ENCODE results near the gene MEF2D.

The MEF2D gene

DNA sequence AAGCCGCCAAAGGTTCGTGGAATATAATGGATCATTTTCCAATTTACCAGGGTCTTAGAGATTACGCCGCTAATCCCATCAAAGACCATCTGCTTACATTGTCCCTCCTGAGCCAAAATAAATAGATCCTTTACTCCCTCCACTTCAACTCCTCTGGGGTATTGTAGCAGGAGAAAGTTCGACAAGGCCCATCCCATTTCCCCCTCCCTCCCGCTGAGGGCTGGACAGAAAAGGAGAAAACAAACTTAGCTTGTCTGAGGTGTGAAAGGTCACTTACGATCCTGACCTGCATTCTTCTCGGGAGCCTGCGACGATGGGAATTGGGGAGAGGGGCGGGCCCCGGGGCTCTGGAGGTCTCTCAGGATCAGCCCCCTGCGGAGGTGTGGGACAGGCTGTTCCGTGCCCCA, 60.8 kb downstream of the MEF2D start:
- no peak for DNase-seq (ENCODE audit: low spot score)

DNA sequence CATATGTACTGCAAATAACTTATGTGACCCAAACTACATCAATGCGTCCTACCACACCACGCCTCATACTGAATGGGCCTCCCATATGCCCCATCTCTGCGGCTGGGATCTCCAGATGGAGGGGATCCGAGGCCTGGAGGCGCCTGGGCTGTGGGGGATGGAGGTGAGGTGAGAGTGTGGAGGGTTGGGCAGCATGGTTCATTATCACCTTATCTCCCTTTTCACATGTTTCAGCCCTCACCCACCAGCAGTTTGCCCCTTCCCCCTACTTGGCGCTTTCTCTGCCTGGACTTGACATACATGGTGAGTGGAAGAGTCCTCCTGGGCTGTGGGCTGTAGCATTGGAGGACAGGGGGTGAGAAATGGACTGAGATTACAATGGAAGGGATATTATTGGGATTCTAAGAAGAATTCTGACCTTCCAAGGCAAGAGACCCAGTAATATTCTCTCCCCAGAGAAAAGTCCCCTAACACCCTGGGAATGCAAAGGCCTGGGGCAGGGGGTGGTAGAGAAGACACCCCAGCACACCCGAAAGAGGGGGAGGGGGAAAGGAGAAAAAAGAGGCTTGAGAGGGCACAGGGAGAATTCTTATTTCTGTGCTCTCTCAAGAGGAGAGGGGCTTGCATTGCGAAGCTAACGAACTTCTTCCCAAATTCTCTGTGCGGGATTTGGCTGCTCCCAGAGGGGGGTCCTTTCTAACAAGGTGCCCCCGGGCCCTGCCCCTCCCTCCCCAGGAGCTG, 61.4 kb downstream of the MEF2D start:
- no peak for DNase-seq (ENCODE audit: low spot score)

DNA sequence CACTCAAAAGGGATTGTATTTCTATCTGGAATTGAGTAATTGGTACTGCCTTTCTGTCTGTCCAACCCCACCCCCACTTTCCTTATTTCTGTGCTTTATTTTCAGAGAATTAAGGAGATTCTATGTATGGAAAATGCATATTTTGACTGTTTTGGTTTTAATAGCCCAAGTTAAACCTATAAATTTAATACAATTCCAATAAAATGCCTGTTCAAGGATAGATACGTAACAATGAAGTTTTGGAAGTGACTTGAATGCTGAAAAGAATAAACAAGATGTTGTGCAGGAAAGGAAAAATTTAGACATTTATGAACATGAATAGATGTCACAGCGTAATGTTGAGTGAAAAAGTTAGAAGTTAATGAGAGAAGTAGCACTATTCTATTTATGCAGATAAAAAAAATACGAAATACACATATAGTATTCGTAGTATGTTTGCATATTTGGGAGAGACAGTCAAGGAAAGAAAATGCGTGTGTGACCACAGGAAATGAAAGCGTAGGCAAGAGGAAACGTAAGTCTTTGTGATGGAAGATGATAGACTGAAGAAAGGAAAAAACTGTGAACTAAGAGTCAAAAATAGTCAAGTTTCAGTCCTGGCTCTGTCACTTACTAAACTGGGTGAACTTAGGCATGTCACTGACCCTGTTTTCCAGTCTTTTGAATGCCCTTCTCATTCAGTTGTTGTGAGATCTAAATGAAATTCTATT, 62.1 kb downstream of the MEF2D start:
- DNase-seq (ENCODE audit: low spot score) = no peak

DNA sequence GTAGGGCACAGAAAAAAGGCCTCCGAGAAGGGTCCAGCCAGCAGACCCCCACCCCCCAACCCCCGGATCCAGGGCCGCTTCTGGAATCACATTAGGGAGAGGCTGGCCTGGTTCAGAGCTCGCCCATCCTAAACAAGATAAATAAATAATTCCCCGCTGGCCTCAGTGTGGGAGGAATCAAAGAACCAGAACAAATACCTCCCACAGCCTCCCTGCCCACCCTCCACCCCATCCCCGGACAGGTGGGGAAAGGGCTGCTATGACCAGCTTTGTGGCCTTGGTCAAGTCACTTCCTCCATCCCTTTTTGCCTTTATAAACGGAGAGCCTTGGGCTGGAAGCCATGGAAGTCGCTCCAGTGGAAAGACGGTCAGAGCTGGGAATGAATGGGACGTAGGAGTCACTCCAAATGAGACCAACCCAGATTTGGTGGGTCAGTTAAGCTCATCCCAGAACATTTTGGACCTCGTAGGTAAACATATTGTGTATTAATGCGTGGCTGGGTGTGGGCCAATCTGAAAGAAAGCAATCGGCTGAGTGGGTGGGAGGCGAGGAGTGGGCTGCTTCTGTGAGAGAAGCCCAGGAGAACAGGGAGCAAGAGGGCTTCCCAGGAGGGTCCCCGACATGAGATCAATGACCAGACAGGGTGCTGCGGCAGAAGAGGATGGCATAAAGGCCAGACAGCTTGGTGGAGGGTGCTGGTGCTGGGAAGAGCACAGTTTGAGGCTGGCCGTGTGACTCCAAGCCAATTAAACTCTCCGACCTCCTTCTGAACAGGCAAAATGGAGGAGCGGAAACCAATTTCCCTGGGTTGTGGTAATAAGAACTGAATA, 63.3 kb downstream of the MEF2D start:
- no peak for DNase-seq (ENCODE audit: low spot score)

DNA sequence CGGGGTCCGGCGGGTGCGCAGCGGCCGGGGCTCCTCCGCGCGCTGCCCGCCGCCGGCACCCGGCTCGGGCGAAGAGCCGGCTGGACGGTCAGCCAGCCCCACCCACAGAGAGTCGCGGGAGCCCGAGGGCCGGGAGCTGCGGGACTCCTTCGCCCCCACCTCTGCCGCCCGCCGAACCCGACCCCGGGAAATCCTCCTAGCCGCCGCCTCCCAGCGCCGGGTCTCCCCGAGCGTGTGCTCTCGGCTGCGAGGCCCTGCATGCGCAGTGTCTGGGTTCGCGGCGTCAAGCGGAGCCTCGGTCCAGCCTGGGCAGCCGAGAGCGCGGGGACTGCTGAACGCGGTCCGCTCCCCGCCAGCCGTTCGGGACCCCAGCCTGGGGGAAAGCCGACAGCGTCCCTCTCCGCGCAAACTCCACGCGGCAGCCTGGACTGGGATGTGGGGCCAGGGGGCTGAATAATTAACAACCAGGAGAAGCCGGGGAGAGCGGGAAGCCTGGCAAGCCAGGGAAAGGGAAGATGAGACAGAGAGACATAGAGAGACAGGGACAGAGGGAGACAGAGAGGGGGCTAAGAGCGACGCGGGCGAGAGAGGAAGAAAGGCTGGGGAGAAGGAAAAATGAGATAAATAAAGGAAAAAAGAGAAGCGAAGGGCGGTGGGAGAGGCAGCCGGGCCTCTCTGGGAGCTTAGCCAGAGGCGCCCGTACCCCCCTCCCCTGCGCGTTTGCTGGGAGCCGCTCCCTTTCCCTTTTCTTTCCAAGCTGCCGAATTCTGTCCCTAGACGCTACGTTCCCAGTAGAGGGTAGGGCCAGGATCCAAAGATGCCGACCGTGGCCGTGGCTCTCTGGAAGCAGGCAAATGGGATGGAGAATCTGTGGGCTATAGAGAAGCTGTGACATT, 64.2 kb downstream of the MEF2D start:
- DNase-seq (ENCODE audit: low spot score) = peak; percentile 41

DNA sequence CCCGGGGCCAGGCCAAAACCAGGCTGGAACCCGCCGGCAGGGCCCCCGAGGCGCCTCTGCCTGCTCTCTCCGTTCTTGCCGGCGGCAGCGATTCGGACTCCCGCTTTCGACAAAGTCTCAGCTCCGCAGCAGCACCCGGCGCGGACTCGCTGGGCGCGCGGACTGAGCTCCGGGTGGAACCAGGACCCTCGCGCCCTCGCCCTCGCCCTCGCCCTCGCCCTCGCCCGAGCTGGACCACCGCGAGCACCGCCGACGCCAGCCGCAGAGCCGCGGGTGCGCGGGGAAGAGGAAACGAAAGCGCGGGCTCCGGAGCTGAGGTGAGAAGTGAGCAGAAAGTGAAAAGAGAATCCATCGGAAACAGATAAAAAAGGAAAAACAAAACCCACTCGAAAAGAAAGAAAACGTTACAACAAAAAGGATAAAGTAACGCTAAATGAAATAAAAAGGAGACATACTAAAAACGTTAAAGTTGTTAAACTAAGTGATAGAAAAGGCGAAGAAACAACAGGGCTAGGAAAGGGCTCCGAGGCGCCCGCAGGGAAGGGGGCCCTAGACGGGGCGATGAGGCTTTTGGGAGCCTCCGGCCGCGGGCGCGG, 64.9 kb downstream of the MEF2D start:
- no peak for DNase-seq (ENCODE audit: low spot score)

DNA sequence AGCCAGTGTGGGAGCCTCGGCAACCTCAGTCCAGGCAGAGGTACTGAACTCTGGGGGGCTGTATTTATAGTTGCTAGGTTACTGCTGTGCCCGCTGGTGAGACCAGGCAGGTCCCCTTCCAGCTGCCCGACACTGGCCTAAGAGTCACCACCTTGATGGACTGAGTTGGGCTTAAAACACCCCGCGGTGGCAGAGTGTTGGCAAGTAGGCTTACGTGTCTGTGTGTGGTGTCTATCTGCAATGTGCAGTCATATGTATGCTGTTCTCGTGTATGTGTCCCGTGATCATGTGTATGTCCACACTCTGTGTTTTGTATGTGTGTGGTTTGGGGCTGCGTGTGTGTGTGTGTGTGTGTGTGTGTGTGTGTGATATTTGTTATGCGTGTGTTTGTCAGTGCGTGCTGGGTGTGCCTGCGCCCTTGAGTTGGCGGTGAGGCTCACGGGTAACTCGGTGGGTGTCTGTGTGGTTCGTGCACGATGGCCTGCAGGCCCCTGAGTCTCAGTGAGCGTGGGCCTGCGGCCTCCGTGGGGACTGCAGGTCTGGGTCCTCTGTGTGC, 65.5 kb downstream of the MEF2D start:
- DNase-seq (ENCODE audit: low spot score) = no peak

DNA sequence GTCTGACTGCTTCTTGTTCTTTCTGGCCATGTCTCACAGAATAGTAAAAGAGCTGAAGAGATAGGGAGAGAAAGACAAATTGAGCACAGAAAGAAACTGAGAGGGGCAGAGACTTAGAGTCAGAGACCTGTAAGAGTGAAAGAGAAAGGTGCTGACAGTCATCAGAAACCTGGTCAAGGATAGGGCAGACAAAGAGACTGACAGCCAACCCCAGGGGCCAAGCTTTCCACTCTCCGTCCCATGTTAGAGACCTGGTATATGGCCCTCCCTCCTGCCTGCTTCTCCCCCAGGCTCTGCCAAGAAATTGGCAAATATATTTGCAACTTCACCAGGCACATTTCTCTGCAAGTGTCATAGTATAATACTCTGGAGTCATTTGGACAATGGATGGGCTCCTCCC, 67.0 kb downstream of the MEF2D start:
- no peak for DNase-seq (ENCODE audit: low spot score)

DNA sequence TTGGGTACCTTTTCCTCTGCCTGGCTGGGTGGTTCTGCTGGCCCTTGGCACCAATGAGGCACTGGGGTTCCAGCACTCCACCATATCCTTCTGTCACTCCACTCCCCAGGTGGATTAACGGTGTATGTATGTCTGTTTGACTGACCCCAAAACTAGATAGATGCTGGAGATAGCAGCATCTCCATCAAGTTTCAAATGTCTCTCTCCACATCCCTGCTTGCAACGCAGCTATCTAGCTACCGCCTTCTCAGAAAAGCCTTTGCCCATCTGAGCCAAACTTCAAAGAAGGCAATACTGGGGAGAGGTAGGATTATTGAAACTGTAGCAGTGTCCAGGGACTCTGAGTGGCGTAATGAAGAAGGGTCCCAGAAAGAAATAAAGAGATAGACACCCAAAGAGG, 67.5 kb downstream of the MEF2D start:
- no peak for DNase-seq (ENCODE audit: low spot score)

DNA sequence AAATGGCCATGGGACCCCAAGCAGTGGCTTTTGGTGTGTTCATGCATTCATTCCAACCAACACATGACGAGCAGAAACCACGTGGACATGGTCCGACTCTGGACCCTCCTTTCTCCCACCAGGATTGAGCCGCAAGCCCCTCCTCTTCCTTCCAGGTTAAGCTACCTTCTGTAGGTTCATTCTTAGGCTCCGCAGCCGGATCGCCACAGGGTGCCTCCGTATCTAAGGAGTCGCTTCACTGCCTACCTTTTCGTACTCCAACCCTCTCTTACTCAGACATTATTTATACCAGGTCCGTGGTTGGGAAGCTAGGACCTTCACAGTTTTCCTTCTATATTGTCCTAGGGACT, 67.9 kb downstream of the MEF2D start:
- no peak for DNase-seq (ENCODE audit: low spot score)

DNA sequence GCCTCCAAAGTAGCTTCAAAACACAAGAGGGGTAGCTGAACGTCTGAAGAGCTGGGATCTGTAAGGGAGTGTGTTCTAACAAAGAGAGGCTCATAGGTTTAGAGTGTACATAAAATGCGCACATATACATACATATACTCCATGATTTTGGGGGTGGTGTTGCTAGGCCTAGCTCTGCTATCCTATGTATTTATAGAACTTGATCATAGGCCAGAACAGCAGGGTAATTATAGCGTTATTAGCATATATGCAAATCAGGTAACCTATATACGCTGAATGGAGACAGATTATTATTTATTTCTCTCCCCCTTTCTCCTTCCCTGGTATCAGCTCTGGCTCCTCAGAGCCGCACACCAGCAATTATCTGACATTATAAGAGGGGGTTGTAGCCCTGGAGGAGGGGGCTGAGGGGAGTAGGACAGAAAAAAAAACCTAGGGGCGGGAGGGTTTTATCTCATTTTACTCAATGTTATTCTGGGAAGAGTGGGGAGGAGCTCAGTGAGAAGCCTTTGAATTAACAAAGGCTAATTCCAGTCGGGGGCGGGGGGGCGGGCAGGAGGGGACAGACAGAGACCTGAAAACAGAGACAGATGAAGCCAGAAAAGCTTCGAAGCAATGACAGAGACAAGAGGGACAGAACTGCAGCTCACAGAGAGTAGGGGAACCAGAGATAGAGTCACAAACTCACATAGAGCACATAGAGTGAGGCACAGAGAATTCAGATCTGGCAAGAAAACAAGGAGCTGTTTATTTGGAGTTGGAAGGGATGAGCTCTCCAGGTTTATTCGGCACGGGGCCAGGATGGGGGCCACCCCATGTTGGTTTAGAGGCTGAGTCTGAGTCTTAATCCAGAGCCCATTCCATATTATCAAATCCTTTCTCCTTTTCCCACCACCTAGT, 68.6 kb downstream of the MEF2D start:
- no peak for DNase-seq (ENCODE audit: low spot score)

DNA sequence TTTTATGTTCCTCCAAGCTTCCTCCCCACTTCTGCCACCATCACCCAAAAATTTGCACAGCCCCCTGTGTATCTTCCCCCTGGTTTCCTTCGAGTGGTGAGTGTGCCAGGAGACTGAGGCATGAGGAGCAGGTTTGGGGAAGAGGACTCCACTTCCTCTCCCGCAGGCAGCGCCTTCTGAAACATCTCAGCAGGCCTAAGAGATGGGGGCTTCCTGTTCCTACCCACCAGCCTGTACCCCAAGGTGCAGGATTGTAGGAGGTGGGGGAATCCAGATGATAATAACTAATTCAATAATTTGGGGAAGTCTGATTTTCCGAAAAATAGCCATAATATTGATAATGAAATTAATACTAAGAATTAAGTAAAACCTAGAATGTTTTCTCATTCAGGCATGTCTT, 69.2 kb downstream of the MEF2D start:
- no peak for DNase-seq (ENCODE audit: low spot score)

DNA sequence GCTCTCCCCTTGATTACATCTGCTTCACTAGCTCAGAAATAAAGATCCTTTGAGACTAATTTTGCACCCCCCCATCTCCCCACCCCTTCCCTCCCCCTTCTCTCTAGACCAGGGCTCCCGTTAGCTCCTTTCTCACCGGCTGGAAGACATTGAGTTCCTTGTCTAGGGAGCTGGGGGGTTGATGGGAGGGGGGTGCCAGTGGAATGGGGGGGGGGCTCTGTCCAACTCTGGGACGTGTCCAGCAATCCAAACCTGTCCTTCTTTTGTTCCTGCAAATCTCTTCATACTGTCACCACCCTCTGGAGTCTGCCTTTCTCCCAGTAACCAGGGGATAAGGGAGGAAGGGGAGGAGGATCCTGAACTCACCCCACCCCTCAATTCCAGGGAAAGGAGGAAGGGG, 69.7 kb downstream of the MEF2D start:
- no peak for DNase-seq (ENCODE audit: low spot score)

DNA sequence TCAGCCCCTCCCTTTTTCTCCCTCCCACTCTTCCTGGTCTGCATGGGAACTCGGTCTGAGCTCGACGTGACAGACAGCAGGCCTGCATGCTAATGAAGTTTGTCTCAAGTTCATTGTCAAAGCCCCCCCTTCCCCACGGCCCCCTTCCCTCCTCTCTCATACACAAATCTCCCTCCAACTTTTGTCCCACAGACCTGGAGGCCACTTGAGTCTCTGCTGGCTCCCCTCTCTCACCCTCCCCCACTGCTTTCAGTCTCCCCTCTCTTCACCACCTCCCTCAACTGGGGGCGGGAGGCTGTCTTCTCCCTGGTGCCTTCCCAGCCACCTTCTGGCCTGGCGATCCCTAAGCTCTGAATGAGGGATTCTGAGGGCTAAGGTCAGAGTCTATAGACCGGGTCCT, 70.3 kb downstream of the MEF2D start:
- peak; percentile 59 for DNase-seq (ENCODE audit: low spot score)

DNA sequence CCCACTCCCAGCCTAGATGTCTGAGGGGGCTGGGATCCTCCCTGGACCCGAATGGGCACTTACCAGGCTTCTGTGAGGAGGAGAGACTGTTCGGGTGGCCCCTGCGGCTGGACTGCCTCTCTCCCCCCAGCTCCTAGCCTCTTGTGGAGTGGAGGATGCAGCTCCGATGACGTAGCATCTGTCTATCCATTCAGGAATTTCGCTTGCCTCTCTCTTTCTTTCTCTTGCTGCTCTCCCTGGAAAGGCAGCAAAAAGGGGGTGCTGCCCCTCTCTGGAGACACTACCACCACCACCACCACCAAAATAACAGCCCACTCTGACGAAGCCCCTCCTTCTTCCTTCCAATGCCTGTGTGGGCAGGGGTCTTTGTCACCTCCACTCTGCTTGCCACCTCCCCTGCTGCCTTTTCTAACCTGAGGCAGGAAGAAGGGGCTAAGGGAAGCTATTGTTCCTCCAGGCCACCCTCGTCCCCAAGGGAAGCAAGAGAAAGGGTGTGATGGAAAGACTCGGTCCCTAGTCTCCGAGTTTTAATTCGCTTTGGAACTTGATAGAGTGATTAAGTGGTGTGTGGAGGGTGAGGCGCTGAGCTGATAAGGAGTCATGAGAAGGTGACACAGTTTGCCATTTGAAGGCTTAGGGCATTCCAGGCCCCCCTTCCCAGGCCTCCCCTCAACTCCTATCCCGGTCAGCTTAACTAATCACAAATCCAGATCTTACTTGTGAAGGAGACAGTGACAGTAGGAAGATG, 71.1 kb downstream of the MEF2D start:
- no peak for DNase-seq (ENCODE audit: low spot score)

DNA sequence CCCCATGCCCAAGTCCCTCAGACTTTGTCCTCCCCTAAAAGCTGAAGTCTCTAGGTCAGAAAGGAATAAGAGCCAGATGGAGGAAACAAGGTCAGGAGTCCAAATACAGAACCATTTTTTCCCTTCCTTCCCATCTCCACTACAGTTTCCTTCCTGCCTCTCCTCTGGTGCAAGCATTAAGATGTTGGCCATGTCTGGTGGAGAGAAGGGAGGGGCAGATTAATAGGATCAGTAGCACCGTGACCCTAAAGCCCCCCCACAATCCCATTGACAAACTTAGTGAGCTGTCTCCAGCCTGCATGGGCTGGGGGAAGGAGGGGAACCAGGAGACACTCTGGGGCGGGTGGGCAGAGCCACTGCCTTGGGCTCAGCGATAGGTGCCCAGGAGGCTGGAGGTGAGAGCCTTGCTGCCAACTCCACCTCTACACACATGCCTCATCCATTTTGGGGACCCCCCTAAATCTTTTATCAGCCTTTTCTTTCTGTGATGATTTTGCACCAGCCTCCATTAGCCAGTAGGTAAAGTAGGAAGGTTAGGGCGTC, 71.8 kb downstream of the MEF2D start:
- no peak for DNase-seq (ENCODE audit: low spot score)

DNA sequence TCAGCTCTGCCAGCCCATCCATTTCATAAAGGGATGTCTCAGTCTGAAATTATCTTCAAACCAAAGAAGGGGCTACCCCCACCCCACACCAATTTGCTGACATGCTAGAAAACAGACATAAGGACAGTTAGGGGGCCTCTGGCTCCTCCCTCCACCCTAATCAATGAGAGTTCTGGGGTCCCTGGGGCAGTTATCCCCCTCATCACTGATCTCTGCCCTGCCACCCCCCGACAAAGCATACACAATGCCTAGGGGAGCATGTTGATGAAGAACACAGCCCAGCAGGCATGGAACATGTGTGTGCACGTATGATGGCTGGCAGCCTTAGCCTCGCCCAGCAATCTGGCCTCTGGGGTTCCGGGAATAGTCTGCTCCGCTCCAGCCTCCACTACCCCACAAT, 72.6 kb downstream of the MEF2D start:
- no peak for DNase-seq (ENCODE audit: low spot score)

DNA sequence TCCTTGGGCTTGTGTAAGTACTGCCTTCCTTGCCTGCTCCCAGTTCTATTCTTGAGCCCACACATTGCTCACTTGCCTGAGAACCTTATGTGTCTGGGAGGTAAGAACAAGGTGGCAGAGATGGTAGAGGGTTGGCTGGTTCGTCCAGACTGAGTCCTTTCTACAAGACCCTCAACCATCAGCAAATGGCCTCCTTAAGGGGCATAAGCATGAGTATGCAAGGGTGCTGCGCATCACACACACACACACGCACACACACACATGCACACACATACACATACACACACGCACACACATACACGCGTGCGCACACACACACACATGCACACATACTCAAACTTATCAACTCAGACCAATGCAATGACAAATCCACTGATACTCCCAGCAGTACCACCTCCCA, 74.6 kb downstream of the MEF2D start:
- no peak for DNase-seq (ENCODE audit: low spot score)

DNA sequence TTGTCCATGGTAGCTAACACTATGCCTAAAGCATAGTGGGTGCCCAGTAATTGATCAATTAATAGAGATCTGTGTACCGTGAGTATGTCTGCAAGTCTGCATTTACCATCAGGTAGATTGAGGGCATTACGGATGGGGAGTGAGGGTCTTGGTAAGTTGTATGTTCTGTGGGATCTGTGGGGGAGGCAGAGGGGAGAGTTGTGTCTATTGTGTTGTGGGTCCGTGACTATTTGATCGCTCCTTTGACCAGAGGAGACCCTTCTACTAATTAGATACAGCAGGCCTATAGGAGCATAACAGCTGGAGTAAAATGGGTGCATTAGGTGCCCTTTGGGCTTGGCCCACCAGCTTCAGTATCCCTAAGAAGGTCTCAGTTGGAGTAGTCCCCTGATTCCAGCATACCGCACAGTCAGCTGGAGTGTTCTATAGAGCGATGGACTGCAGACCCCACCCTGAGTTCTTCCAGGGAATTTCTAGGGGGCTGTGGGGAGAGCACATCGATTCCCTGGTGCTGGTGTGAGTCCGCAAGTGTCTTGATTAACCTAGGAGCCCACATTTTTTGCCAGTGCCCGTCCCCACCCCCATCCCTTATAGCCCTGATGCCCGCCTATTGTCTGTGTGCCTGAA, 75.7 kb downstream of the MEF2D start:
- no peak for DNase-seq (ENCODE audit: low spot score)

Measured in iPS-NIHi11 (cell line).